H9 (cell line): Measurements from ENCODE around the gene FGD5. TPM values are rescaled to one million over a fixed set of nuclear protein-coding genes. Genes with fewer than 3 reads are reported as not detected.

Experiments used
- DNase-seq: peaks from one replicate; pipeline ENCODE4 v3.0.0-alpha.2; 2017
- H2AFZ ChIP-seq: one replicate; pipeline ENCODE4 v1.6.1; 2013; ENCODE audit warnings: mild to moderate bottlenecking, low read length, control low read depth, moderate library complexity
- H2AK5ac ChIP-seq: 2 replicates; pipeline ENCODE4 v1.6.1; 2013; ENCODE audit warnings: low read length, control low read depth, mixed read lengths; ENCODE audit not compliant: insufficient read length
- H2BK120ac ChIP-seq: one replicate; pipeline ENCODE4 v1.6.1; 2013; ENCODE audit warnings: low read depth, mild to moderate bottlenecking, low read length, control low read depth, inconsistent platforms; ENCODE audit not compliant: poor library complexity, severe bottlenecking
- H2BK12ac ChIP-seq: 2 replicates; pipeline ENCODE4 v1.6.1; 2013; ENCODE audit warnings: low read length, control low read depth, mixed read lengths, low read depth; ENCODE audit not compliant: insufficient read length
- H2BK15ac ChIP-seq: 2 replicates; pipeline ENCODE4 v1.6.1; 2013; ENCODE audit warnings: low read depth, low read length, control low read depth
- H2BK20ac ChIP-seq: one replicate; pipeline ENCODE4 v1.6.1; 2013; ENCODE audit warnings: low read depth, mild to moderate bottlenecking, low read length, control low read depth, inconsistent platforms; ENCODE audit not compliant: poor library complexity, severe bottlenecking
- H2BK5ac ChIP-seq: 2 replicates; pipeline ENCODE4 v1.6.1; 2013; ENCODE audit warnings: low read length, control low read depth, mixed read lengths; ENCODE audit not compliant: insufficient read length
- H3K14ac ChIP-seq: 2 replicates; pipeline ENCODE4 v1.6.1; 2013; ENCODE audit warnings: low read length, control low read depth; ENCODE audit not compliant: insufficient read depth
- H3K18ac ChIP-seq: 2 replicates; pipeline ENCODE4 v1.6.1; 2013; ENCODE audit warnings: low read depth, mild to moderate bottlenecking, mixed read lengths, low read length, control low read depth; ENCODE audit not compliant: insufficient read length
- H3K23ac ChIP-seq: 2 replicates; pipeline ENCODE4 v1.6.1; 2013; ENCODE audit warnings: low read length, control low read depth, mixed read lengths, low read depth; ENCODE audit not compliant: insufficient read length
- H3K23me2 ChIP-seq: 2 replicates; pipeline ENCODE4 v1.6.1; 2013; ENCODE audit warnings: low read depth, mild to moderate bottlenecking, mixed read lengths, low read length, control low read depth; ENCODE audit not compliant: insufficient read length, poor library complexity, severe bottlenecking
- H3K27ac ChIP-seq: 2 replicates; pipeline ENCODE4 v1.5.1; 2013; ENCODE audit warnings: low read length, control low read depth, mixed read lengths, low read depth; ENCODE audit not compliant: insufficient read length
- H3K27me3 ChIP-seq: 2 replicates; pipeline ENCODE4 v1.6.1; 2013; ENCODE audit warnings: low read length, control low read depth, inconsistent platforms; ENCODE audit not compliant: insufficient read depth
- H3K4ac ChIP-seq: 2 replicates; pipeline ENCODE4 v1.6.1; 2013; ENCODE audit warnings: low read depth, mild to moderate bottlenecking, control low read depth, inconsistent platforms, low read length, moderate library complexity
- H3K4me1 ChIP-seq: 2 replicates; pipeline ENCODE4 v1.6.1; 2013; ENCODE audit warnings: low read length, control low read depth, inconsistent platforms; ENCODE audit not compliant: insufficient read depth
- H3K4me2 ChIP-seq: 2 replicates; pipeline ENCODE4 v1.6.1; 2013; ENCODE audit warnings: low read length, control low read depth, mixed read lengths; ENCODE audit not compliant: insufficient read length, insufficient read depth
- H3K56ac ChIP-seq: 2 replicates; pipeline ENCODE4 v1.6.1; 2013; ENCODE audit warnings: low read depth, mild to moderate bottlenecking, mixed read lengths, low read length, control low read depth; ENCODE audit not compliant: insufficient read length
- H3K79me1 ChIP-seq: 2 replicates; pipeline ENCODE4 v1.6.1; 2013; ENCODE audit warnings: low read depth, mild to moderate bottlenecking, moderate library complexity, low read length, control low read depth, inconsistent platforms; ENCODE audit not compliant: insufficient read depth, poor library complexity, severe bottlenecking
- H3K79me2 ChIP-seq: 2 replicates; pipeline ENCODE4 v1.6.1; 2013; ENCODE audit warnings: low read length, control low read depth, inconsistent platforms; ENCODE audit not compliant: insufficient read depth
- H3K9ac ChIP-seq: 2 replicates; pipeline ENCODE4 v1.6.1; 2013; ENCODE audit warnings: low read length, control low read depth, mixed read lengths; ENCODE audit not compliant: insufficient read length; ENCODE audit errors: extremely low read depth
- H3K9me3 ChIP-seq: one replicate; pipeline ENCODE4 v1.6.1; 2013; ENCODE audit warnings: low read depth, low read length, inconsistent platforms; ENCODE audit not compliant: control insufficient read depth
- H3T11ph ChIP-seq: one replicate; pipeline ENCODE4 v1.6.1; 2013; ENCODE audit warnings: mild to moderate bottlenecking, low read length, control low read depth, inconsistent platforms
- H4K20me1 ChIP-seq: one replicate; pipeline ENCODE4 v1.6.1; 2013; ENCODE audit not compliant: control insufficient read depth, insufficient read length, insufficient read depth
- H4K5ac ChIP-seq: 2 replicates; pipeline ENCODE4 v1.6.1; 2013; ENCODE audit warnings: low read depth, mild to moderate bottlenecking, mixed read lengths, low read length, control low read depth; ENCODE audit not compliant: insufficient read length
- H4K8ac ChIP-seq: replicated peaks from 2 replicates; pipeline ENCODE4 v1.6.1; 2013; ENCODE audit warnings: low read length, control low read depth, mixed read lengths, low read depth; ENCODE audit not compliant: insufficient read length
- H4K91ac ChIP-seq: 2 replicates; pipeline ENCODE4 v1.6.1; 2013; ENCODE audit warnings: low read depth, mild to moderate bottlenecking, moderate library complexity, mixed read lengths, low read length, control low read depth; ENCODE audit not compliant: insufficient read length
- H3K27ac Mint-ChIP-seq, 3 experiments: 2 replicates in 2 of 3; 3 replicates in 1 of 3; pipeline ENCODE4 v1.8.0; 2020 to 2021; ENCODE audit warnings: mixed read lengths in 3 of 3, mild to moderate bottlenecking in 1 of 3, moderate library complexity in 1 of 3
- H3K27me3 Mint-ChIP-seq: 2 replicates; pipeline ENCODE4 v1.8.0; 2021; ENCODE audit warnings: low read depth, mild to moderate bottlenecking, moderate library complexity, mixed read lengths
- H3K36me3 Mint-ChIP-seq, 3 experiments: 2 replicates in 2 of 3; 3 replicates in 1 of 3; pipeline ENCODE4 v1.8.0; 2020 to 2021; ENCODE audit warnings: low read depth in 3 of 3, mixed read lengths in 3 of 3; ENCODE audit not compliant: insufficient read depth in 1 of 3
- H3K4me1 Mint-ChIP-seq, 2 experiments: 2 replicates each; pipeline ENCODE4 v1.8.0; 2020; ENCODE audit warnings: mixed read lengths in 2 of 2
- H3K4me3 Mint-ChIP-seq, 2 experiments: 2 replicates in 1 of 2; 3 replicates in 1 of 2; pipeline ENCODE4 v1.8.0; 2020 to 2021; ENCODE audit warnings: mild to moderate bottlenecking in 2 of 2, mixed read lengths in 2 of 2, moderate library complexity in 1 of 2
- H3K9me3 Mint-ChIP-seq, 2 experiments: 2 replicates in 1 of 2; 3 replicates in 1 of 2; pipeline ENCODE4 v1.8.0; 2020; ENCODE audit warnings: mild to moderate bottlenecking in 2 of 2, mixed read lengths in 2 of 2, moderate library complexity in 1 of 2
- WGBS: extraction: QIAGEN DNeasy Blood & Tissue Kit; methylation state at CpG from one replicate; pipeline ENCODE4 v1.1.7; 2013; ENCODE audit warnings: missing lambda C conversion rate, low lambda C conversion rate, mixed read lengths; ENCODE audit not compliant: insufficient read length; ENCODE audit errors: extremely low coverage; 5-methylcytosine and 5-hydroxymethylcytosine counted together
- total RNA-seq: library from RNA; stranded (reverse); gene quantifications from 2 replicates; pipeline ENCODE4 v1.2.1, GENCODE V29; 2021
- TF ChIP-seq, protein P1 (sequence below): fragments of 200-600 bp; sonication (generic); conservative IDR thresholded peaks from 3 replicates; pipeline ENCODE4 v1.8.0; 2021; ENCODE audit warnings: antibody characterized with exemption, mild to moderate bottlenecking

FGD5 gene
- total RNA-seq, 1 experiment from 2014 or later: 7.8 TPM

DNA sequence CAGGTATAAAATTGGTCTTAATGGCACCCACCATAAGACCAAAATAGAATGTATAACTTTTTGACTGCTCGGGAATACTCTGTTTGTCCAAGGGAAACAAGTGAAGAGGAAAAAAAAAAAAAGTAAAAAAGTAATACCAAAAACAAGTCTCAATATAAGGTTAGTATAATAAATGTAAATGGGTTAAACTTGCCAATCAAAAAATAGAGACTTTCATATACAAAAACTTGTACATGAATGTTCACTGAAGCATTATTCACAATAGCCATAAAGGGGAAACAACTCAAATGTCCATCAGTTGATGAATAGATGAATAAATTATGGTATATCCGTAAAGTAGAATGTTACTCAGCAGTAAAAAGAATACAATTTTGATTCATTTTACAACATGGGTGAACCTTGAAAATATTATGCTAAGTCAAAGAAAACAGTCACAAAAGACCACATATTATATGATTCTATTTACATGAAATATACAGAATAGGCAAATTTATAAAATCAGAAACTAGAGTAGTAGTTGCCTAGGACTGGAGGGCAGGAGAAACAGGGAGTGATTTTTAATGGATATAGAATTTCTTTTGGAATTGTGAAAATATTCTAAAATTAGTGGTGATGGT is 39.6 kb upstream of the FGD5 start:
- Histone ChIP-seq H3K4me1 (no peaks in the 10 kb centered on the region), H3K23me2 (no peaks in the 10 kb centered on the region), H2BK15ac (no peak overlapping the region), H2BK120ac (no peak overlapping the region), H4K5ac (no peak overlapping the region), H3K4me2 (no peak overlapping the region), H3T11ph (no peak overlapping the region), H3K56ac (no peak overlapping the region), H2AK5ac (no peak overlapping the region), H2AFZ (no peak overlapping the region), H3K23ac (no peak overlapping the region), H3K79me1 (no peaks in the 10 kb centered on the region), H3K18ac (no peak overlapping the region), H2BK12ac (no peak overlapping the region), H3K79me2 (no peaks in the 10 kb centered on the region), H4K8ac (no peak overlapping the region), H3K9ac (no peak overlapping the region), H4K20me1 (no peaks in the 10 kb centered on the region), H3K9me3 (no peaks in the 10 kb centered on the region), H2BK20ac (no peak overlapping the region), H3K27ac (no peak overlapping the region), H3K14ac (no peak overlapping the region), H3K27me3 (no peaks in the 10 kb centered on the region), H2BK5ac (no peak overlapping the region), H3K4ac (no peak overlapping the region), H4K91ac (no peak overlapping the region)
- Mint-ChIP-seq H3K9me3 (peaks cover 6 to 12% of the 10 kb centered on the region in 2 experiments; a peak in 4 of 5 replicates), H3K27ac (no peak overlapping the region), H3K4me1 (peaks cover 10 to 26% of the 10 kb centered on the region in 2 experiments), H3K36me3 (0 out of 7 replicates have a peak, but pooled peaks cover 0 to 6% (median 0%) of the 10 kb centered on the region in 3 experiments), H3K27me3 (no peaks in the 10 kb centered on the region; the same call in 1 of the 2 replicates), H3K4me3 (no peak overlapping the region)
- WGBS: no CpG with 5 or more reads among the region's 2 CpGs
- DNase-seq: no peak
- TF ChIP-seq, protein P1, sequence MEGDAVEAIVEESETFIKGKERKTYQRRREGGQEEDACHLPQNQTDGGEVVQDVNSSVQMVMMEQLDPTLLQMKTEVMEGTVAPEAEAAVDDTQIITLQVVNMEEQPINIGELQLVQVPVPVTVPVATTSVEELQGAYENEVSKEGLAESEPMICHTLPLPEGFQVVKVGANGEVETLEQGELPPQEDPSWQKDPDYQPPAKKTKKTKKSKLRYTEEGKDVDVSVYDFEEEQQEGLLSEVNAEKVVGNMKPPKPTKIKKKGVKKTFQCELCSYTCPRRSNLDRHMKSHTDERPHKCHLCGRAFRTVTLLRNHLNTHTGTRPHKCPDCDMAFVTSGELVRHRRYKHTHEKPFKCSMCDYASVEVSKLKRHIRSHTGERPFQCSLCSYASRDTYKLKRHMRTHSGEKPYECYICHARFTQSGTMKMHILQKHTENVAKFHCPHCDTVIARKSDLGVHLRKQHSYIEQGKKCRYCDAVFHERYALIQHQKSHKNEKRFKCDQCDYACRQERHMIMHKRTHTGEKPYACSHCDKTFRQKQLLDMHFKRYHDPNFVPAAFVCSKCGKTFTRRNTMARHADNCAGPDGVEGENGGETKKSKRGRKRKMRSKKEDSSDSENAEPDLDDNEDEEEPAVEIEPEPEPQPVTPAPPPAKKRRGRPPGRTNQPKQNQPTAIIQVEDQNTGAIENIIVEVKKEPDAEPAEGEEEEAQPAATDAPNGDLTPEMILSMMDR: no peak
